Articular chondrocyte of knee joint (primary cell): ENCODE results near the gene MAGED4. TPM values are rescaled to one million over a fixed set of nuclear protein-coding genes. Genes with fewer than 3 reads are reported as not detected.

Experiments used
- small RNA-seq: library from RNA; depleted of rRNA; stranded (forward); fragments of <200 nt; gene quantifications from one replicate; pipeline ENCODE3, GENCODE V24; 2012
- total RNA-seq: library from RNA; depleted of rRNA; stranded (reverse); fragments of >200 nt; gene quantifications from 2 replicates; pipeline ENCODE4 v1.2.3, GENCODE V29; 2012

The MAGED4 gene
- 25.0 and 27.5 TPM in 2 replicates for total RNA-seq

DNA sequence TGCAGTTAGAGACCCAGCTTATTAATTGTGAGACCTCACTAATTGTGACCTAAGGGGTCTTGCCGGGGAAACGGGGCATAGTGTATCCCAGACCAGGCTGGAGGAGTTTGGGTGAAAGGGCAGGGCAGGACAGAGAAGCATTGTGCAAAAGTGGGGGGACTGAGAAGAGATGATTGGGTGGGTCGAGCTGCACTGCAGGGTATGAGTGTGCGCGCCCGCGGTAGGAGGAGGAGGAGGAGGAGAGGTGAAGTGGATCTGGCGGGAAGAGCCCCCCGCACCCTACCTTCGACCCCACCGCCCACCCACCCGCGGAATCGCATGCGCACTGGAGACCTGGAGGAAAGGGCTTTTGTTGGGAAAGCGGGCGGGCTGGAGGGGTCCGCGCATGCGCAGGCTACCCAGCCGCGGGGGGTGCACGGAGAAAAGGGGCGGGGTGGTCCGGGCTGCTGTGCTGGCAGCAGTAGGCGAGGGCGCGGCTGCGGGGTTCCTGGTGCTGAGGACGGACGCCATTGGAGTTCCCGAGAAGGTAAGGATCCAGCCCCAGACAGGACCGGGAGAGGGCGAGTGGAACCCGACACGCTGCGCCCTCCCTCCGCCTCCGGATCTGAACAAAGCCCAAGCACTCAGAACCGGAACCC is at the start of gene MAGED4:
Gene MAGED4 (plus strand): TSS at position 449 of the 638 bp plus-strand sequence. CDS start 1,035 bp downstream, outside the sequence.

Small RNA genes lying within 50 kb of the gene (small RNA-seq; reads per million reads assigned to genes)
- gene SNORA11D, result not detected

Other genes with a start within 250 kb of the MAGED4 start
- 20.5 and 39.3 TPM in 2 replicates for gene MAGED4B, start 115.7 kb upstream of the MAGED4 start, total RNA-seq
- gene XAGE2, start 184.1 kb downstream of the MAGED4 start, total RNA-seq, result 0.54 TPM in 1 of 2 replicates, not detected in the other